ENCODE data around the gene BCAS1.

- TF ChIP-seq POLR2AphosphoS5 (IDR thresholded peaks at IDR 0.05; ENCODE audit: low read depth, low read length) (no peak), POLR2A (IDR thresholded peaks at IDR 0.05; ENCODE audit: low read depth, low read length) (no peak)
Measured at GRCh38 chr20:54002741-54003140, 67.7 kb downstream of the BCAS1 start.

Data from GM12892 (cell line).